CD4-positive, alpha-beta T cell treated with Interleukin-4 for 4 hours (primary cell): ENCODE measurements around the gene AFF3.
"Not testable (repeated sequence)": the region's sequence is repeated elsewhere in the genome, so short reads cannot be mapped to it uniquely, and the experiment has no call there.

Source experiments
- DNase-seq: peaks from one replicate; pipeline ENCODE4 v3.0.0-alpha.2; 2020

Gene AFF3, protein sequence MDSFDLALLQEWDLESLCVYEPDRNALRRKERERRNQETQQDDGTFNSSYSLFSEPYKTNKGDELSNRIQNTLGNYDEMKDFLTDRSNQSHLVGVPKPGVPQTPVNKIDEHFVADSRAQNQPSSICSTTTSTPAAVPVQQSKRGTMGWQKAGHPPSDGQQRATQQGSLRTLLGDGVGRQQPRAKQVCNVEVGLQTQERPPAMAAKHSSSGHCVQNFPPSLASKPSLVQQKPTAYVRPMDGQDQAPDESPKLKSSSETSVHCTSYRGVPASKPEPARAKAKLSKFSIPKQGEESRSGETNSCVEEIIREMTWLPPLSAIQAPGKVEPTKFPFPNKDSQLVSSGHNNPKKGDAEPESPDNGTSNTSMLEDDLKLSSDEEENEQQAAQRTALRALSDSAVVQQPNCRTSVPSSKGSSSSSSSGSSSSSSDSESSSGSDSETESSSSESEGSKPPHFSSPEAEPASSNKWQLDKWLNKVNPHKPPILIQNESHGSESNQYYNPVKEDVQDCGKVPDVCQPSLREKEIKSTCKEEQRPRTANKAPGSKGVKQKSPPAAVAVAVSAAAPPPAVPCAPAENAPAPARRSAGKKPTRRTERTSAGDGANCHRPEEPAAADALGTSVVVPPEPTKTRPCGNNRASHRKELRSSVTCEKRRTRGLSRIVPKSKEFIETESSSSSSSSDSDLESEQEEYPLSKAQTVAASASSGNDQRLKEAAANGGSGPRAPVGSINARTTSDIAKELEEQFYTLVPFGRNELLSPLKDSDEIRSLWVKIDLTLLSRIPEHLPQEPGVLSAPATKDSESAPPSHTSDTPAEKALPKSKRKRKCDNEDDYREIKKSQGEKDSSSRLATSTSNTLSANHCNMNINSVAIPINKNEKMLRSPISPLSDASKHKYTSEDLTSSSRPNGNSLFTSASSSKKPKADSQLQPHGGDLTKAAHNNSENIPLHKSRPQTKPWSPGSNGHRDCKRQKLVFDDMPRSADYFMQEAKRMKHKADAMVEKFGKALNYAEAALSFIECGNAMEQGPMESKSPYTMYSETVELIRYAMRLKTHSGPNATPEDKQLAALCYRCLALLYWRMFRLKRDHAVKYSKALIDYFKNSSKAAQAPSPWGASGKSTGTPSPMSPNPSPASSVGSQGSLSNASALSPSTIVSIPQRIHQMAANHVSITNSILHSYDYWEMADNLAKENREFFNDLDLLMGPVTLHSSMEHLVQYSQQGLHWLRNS (N-terminal part only)

GRCh38 chr2:100142393-100142792 lies at the start of gene AFF3:
Gene AFF3, minus strand, starts transcription at chr2:100142590. Its CDS starts 38,136 bp downstream, at chr2:100104454.
- DNase-seq: peak; percentile 40

DNA sequence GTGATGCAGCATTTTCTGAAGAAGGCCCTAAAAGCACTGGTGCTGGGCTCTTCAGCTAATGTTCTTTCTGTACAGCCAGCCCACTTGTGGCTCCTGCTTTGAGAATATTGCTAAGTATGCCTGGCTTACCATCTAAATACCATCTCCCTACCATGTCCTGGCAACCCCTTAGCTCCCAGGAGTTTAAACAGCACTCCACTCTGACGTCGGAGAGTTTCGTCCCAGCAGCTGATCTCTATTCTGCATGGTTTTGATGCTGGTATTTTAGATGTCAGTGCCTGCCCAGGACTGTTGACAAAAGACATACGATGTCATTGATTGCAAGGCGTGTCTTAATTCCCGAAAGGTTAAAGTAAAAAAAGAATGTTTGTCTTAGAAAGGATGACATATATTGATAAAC lies 47.0 kb upstream of the AFF3 start:
- no peak for DNase-seq

- DNase-seq: no peak
These were observed 45.9 kb upstream of the AFF3 start for GRCh38 chr2:100188326-100188725.

DNA sequence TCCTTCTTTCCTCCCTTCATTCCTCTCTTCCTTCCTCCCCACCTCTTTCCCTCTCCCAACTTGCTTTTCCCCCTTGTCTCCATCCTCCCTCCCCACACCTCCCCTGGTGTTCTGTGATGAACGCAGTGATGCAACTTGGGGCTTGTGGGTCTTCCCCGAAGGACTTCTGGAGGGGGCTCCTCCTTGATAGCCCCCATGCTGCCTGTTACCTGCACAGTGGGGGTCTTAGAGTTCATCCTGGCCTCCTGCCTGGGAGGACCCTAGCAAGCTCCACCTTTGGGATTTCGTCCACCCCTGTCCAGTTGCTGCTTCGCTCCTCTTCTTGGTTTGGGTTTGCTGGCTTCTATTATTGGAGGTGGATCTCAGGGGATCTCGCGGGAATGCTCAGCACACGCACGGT lies 43.7 kb upstream of the AFF3 start:
- DNase-seq: no peak

DNA sequence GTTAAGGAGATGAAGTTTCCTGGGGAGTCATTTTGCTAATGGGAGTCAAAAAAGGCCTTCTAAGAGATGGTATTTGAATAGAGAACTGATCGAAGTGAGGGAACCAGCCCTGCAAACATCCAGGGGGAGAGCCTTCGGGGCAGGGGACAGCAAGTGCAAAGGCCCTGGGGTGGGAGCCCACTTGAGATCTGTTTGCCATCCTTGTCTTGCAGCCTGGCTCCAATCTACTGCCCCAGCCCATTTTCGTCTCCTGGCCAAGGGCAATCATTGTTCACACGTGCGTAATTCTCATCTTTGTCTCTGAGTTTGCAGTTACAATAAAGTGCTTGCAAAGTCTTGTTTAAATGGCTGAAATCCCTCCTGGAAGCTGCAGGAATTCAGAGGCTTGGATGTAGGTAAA lies 43.1 kb upstream of the AFF3 start:
- DNase-seq: no peak

DNA sequence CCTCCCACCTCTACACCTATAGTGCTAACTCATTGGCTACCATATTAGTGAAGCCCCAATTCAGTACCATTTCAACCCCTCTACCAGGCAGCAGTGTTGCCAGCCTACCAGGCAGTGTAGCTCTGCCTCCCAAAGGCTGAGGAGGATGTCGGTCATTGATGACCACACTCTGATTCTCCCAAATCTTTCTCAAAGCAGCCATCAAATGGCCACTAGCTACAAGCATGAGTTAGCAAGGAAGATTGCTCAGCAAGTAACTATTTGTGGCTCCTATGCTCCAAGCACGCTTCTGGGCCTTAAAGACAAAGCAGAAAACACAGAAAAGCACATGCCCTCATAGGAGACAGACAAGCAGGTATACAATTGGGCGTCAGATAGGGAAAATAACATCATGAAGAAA lies 42.7 kb upstream of the AFF3 start:
- DNase-seq: no peak

GRCh38 chr2:100184055-100184737 lies 41.8 kb upstream of the AFF3 start:
- DNase-seq: no peak

- DNase-seq: no peak
These were observed 40.3 kb upstream of the AFF3 start for GRCh38 chr2:100182494-100183361.

- no peak for DNase-seq
These were observed 38.1 kb upstream of the AFF3 start for GRCh38 chr2:100180503-100180902.

DNA sequence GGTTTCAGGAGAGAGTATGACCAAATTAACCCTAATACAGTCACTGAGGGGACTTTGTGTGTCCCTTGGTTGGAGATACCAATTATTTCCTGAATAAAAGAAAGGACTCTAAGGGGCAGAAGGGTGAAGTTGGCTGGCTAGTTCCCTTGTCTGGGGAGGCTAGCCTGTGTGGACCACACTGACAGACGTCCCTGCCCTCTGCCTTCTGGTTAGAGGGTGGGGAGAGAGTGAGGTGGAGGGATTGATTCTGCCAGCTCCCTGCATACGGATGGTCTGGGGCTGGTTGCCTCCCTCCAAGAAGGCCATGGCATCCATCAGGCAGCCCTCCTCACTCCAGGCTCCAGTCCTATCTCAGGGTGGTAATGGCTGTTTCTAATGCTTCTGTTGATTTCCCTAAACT lies 37.4 kb upstream of the AFF3 start:
- DNase-seq: no peak

GRCh38 chr2:100178864-100179263 lies 36.5 kb upstream of the AFF3 start:
- DNase-seq: no peak

DNA sequence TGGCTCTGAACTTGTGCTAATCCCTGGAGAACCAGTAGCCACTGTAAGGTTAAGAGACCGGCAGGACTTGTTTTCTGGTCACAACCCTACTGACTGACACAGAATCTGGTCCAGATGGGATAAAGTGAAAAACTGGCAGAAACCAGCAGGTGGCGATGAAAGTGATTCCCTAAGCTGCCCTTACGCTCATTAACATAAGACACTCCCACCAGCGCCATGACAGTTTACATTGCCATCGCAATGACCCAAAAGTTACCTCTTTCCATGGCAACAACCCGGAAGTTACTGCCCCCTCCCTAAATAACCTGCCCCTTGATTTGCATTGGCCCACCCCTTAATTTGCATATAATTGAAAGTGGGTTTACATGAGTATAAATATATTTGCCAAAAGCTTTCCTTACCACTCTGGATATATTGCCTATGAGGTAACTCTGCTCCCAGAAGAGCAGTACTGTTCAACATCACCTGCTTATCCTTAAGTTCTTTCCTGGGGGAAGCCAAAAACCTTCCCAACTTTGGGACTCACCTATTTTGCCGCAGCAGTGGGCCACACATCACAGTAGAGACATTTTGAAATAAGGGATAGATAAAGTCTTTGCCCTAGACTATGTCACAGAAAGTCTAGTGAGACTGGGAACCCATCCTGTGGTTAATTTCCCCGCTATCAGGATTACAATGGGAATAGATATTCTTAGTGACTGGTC lies 35.8 kb upstream of the AFF3 start:
- DNase-seq: peak; percentile 5

DNA sequence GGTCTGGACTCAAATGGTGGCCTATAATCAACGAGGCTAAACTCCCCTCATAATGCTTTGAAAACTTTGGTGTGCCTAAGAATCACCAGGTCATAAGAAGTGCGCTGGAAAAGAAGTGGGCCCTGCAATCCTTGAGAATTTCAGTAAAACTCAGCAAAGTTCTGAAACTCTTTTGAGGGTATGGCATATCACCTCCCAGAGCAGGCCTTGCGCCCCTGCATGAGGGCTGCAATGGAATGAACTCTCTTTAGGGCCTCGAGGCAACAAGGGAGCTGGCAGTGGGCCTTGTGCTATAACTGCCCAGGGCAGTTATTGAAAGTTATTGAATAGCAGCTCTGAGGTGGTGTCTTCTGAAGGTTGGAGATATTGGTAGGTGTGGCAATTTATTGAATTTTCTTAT lies 34.5 kb upstream of the AFF3 start:
- no peak for DNase-seq

GRCh38 chr2:100174026-100174431 lies 31.6 kb upstream of the AFF3 start:
- DNase-seq: no peak

DNA sequence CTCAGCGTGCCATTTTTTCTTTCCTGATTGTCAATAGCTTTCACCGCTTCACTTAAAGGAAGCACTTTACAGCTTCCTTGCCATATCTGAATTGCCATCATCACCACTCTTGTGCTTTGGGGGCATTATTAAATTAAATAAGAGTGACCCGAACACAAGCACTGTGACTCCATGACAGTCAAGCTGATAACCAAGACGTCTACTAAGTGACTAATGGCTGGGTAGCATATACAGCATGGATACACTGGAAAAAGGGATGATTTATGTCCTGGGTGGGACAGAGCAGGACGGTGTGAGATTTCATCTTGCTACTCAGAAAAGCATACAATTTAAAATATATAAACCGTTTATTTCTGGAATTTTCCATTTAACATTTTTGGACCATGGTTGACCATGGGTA lies 24.3 kb upstream of the AFF3 start:
- no peak for DNase-seq

GRCh38 chr2:100163605-100164004 lies 21.2 kb upstream of the AFF3 start:
- no peak for DNase-seq

DNA sequence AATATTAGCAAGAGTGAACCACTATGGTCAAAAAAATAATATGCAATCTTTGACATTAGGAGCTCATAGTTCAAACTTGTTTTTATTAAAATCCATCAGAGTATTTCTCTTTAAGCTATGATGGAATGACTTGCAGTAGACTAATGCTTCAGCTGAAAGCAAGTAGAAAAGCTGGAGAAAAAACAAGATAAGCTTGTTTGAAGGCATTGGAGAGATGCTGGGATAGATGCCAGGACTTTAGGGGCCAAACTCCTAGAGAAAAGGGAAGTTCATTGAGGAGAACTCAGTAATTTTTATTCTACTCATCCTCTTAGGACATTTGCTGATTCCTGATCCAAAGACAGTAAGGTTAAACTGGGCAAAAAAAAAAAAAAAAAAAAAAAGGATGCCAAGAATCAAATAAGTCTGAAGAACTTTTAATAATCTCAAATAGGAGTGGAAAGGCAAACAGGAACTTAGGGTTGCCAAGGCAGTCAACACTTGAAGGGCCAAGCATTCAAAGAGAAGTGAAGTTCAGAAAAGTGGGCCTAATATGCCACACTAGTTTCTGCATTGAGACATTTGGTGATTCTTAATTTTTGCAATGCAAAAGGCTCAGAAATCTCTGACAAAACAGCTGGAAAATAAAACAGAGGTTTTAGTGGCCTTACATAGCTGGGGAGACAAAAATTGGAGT lies 19.7 kb upstream of the AFF3 start:
- DNase-seq: no peak

DNA sequence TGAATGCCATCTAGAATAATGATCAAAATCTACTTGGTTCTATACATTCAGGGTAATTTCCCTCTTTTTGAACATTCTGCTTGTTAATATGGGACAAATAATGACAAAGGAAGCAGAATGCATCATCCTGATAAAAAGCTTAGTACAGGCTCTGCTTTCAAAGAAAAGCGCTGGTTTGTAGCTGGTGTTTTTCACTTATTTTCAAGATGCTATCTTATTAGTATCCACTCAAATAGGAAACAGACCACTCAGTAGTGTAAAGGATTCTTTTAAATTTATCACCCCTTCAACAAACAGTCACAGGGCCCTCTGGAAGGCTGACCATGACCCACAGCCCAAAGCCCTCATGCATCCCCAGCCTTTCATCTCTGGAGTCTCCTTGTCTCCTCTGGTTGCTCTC lies 18.0 kb upstream of the AFF3 start:
- no peak for DNase-seq

- DNase-seq: not testable (repeated sequence)
These were observed 9.4 kb upstream of the AFF3 start for GRCh38 chr2:100151832-100152231.

DNA sequence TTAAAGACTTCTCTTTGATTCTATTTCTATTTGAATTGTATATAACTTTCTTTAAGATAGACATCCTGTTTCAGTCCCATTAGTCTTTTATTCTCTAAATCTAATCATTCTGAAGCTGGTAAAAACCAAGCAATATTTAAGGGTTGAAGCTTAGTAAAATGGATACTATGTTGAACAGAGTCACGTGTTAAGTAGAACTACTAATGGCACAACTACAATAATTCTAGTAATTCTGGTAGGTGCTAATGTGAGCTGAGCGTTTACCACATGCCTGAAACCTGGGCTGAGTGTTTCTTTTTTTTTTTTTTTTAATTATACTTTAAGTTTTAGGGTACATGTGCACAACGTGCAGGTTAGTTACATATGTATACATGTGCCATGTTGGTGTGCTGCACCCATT lies 8.9 kb upstream of the AFF3 start:
- DNase-seq: no peak
